HG03159 (cell line): Measurements from ENCODE around the gene ABCA4.

ENCODE experiments used
- ATAC-seq: cut with Tn5 transposase; IDR thresholded peaks from one replicate; pipeline ENCODE4 v1.9.1; 2021; ENCODE audit warnings: mild to moderate bottlenecking, moderate library complexity; ENCODE audit not compliant: unreplicated experiment

The ABCA4 gene

DNA sequence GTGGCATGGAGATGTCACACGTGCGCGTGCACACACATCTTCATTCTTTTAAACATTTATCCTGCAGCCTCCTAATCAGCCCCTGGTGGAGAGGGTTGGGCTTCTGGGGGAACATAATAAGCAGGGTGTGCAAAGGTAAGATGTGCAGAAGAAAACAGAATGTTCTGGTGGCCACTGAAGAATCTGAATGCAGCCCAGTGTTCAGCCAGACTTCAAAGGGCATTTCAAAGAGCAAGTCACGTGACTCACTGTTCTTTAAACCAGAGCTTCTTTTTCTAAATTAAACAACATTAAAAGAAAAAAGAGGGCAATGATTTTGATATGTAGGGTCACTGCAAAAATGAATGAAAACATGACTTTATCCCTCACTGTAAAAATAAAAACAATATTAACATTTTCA is 89.8 kb downstream of the ABCA4 start:
- ATAC-seq: no peak

DNA sequence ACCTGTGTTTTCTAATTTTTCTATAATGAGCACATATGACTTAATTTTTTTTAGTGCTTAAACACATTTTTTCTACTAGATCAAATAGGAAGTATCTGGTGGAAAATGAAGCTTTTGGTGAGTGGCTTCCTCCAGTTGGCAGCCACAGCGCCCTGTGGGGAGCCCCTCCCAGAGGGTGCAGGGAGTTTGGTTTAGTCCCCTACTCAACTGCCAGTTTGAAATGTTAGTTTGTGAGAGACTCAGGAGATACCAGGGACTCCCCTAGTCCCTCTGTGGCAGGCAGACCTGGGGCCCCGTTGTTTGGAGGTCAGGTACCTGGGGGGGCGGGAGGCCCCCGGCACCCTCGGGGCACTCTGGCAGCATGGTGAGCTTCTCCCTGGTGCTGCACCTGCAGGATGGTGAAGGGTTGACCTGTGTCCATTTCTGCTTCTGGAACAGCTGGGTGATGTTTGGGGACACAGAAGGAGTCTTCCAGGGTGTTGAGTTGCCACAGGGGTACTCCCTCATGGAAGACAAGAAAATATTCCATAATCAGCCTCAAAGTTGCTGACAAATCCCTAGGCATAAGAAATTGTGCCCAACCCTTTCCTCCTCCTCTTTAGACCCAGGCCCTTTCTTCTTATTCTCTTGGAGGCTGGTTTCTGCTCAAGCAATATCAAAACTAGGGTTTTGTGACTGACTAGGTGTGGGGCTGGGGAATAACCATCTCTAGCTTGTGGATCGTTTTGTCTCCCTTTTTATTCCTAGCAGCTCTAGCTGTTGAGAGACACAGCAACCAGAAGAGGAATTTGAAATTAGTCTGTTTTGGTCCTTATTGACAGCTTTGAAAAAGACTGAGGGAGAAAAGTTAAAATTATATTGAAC is 91.6 kb downstream of the ABCA4 start:
- ATAC-seq: no peak

GRCh38 chr1:94027721-94028515 is 93.0 kb downstream of the ABCA4 start:
- no peak for ATAC-seq

DNA sequence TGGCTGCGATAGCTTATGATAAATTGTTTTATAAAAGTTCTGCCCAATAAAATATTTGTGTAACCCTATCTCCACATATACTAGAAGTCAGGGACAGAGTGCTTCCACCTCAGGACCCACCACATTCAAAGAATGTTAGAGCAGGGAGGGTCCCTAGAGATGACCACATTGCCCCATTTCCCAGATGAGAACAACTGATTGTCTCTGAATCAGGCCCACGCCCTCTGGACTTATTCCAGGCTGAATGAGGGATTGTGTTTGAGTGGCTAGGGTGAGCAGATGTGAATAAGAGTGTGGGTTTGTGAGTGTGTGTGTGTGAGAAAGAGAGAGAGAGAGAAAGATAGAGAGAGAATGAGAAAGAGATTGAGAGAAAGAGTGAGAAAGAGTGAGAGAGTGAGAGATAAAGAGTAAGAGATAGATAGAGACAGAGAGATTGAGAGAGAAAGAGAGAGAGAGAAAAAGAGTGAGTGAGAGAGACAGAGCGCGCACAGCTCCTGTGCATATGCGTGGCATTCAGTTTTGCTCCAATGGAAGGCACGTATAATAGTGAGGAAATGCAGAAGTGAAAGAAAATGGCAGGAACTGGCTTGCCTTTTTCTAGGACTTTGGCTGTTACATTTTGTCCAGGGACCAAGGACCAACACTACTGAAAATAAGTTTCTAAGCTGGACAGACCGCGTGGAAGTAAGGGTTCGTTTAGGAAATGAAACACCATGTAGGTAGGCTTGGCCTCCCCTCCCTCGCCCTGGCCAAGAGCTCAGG is 94.1 kb downstream of the ABCA4 start:
- ATAC-seq: no peak

- ATAC-seq: no peak
These were observed 95.3 kb downstream of the ABCA4 start for GRCh38 chr1:94025383-94026340.

- no peak for ATAC-seq
These were observed 96.7 kb downstream of the ABCA4 start for GRCh38 chr1:94024104-94024792.

DNA sequence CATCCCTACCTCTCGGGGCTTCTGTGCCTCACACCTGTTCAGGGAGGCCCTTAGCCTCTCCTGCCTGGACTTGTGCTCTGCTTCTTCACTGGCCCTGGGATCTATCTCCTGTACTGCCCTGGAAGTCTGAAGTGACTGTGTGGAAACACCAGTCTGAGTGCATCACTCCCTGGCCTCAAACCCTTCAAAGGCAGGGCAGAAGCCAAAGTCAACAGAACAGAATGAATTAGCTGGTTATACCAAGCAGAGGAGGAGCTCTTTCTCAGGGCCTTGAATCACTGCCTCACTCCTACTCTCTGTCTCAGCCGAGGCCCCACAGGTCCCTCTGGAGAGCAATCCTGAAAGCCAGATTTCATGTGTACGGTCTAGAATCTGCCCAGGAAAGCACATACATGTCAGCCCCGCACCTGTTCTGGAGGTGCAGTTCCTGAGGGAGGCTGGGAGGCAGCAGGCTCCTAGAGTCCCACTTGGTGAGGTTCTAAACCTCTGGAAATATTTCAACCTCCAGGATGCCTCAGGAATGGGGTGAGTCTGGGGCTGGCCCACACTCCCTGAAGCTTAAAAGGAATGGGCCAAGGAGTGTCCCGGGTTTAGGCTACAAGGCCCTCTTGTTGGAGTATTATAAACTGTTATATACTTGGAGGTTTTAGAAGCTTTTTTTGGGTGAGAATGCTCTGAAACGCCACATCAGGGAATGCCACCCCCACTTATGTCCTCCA is 98.3 kb downstream of the ABCA4 start:
- no peak for ATAC-seq

- no peak for ATAC-seq
These were observed 100.0 kb downstream of the ABCA4 start for GRCh38 chr1:94020764-94021579.

DNA sequence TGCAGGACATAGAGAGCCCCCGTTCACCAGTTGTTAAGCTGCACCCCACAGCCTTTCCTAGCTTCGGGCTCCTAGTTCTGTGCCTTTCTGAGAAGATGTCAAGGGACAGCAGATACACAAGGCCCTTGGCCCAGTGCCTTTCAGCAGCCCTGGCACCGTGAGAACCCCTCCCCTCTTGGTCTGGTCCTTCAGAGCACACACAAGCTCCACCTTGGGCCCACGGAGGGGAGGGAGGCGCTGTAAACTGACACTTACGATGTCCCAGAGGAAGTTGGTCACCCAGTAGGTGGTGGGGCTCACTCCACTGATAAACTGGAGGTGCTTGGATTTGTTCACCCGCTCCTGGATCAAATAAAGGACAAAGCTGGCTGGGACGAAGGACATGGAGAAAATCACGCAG is 101.6 kb downstream of the ABCA4 start:
- no peak for ATAC-seq

GRCh38 chr1:94017155-94017829 is 103.7 kb downstream of the ABCA4 start:
- no peak for ATAC-seq

GRCh38 chr1:94015489-94015817 is 105.5 kb downstream of the ABCA4 start:
- no peak for ATAC-seq

- ATAC-seq: no peak
These were observed 106.1 kb downstream of the ABCA4 start for GRCh38 chr1:94014635-94015488.

- ATAC-seq: no peak
These were observed 106.9 kb downstream of the ABCA4 start for GRCh38 chr1:94014087-94014486.

DNA sequence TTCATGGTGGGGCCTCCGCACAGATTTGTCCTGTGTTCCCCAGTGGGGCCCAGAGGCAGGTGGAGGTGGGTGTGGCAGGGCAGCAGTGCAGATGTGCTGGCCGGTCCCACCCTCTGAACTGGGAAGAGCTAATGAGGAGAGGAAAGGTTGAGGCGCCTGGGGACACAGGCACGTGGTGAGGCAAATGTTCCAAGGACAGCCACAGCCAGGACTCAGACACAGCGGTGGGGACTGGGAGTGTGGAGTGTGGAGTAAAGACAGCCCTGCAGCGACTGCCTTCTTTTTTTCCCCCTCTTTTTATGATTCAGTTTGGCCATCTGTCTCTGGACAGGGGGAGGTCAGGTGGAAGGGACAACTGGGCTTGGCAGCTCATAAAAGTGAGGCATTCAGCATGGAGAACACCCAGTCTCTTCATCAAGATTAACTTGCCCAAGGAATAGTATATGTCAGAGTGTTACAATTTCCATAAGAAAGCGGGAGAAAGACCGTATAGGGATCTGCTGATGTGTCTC is 107.5 kb downstream of the ABCA4 start:
- ATAC-seq: no peak

- no peak for ATAC-seq
These were observed 108.1 kb downstream of the ABCA4 start for GRCh38 chr1:94012708-94013366.
